ENCODE data around the gene ARPC2. TPM values are rescaled to one million over a fixed set of nuclear protein-coding genes. Genes with fewer than 3 reads are reported as not detected.

The ARPC2 gene
- total and polyA plus RNA-seq, 10 of the 15 experiments (the other 5 are each of a cell fraction or from before 2014, with no cell fraction given): 440 to 980 (median 709) TPM

DNA sequence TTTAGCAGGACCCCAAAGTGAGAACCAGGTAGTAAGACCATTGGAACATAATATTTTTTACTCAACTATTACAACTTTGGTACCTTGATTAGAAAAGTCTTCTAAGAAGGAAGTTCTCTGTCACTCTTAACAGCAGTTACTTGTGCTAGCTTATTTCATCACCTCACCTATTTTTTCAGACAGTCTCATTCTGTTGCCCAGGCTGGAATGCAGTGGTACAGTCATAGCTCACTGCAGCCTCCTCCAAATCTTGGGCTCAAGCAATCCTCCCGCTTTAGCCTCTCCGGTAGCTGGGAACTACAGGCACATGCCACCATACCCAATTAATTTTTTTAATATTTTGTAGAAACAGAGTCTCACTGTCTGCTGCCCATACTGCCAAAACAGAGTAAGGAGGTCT lies 18.0 kb downstream of the ARPC2 start:
- POLR2A ChIA-PET: interaction anchor here (0.6 to 1.6 kb wide), 2 partner anchors 19 to 24 kb away, joined by 3 to 4 read pairs; no protein-coding TSS in a partner anchor
- whole genome bisulfite sequencing (ENCODE audit: insufficient coverage, insufficient replicate concordance, low lambda C conversion rate, missing lambda C conversion rate): 100% methylated on average over 2 of the region's 2 CpGs
- no peak for TF ChIP-seq SIX5 (IDR thresholded peaks at IDR 0.05; ENCODE audit: low read depth, low read length, severe bottlenecking)
- TF ChIP-seq SUZ12 (IDR thresholded peaks at IDR 0.05; ENCODE audit: unreplicated experiment): no peak
- no peak for TF ChIP-seq SIN3A (IDR thresholded peaks at IDR 0.05; ENCODE audit: low read depth, low read length)
- no peak for TF ChIP-seq ETV6 (conservative IDR thresholded peaks at IDR 0.05 in 1 of 2, IDR thresholded peaks at IDR 0.05 in 1 of 2; ENCODE audit: borderline replicate concordance in 1 of 2, low read depth in 1 of 2)
- TF ChIP-seq TBL1XR1 (IDR thresholded peaks at IDR 0.05; ENCODE audit: low read depth, low read length): no peak
- no peak for TF ChIP-seq MTA3 (IDR thresholded peaks at IDR 0.05; ENCODE audit: borderline replicate concordance, low read length)
- no peak for TF ChIP-seq RUNX3 (IDR thresholded peaks at IDR 0.05; ENCODE audit: low read length)
- no peak for TF ChIP-seq POLR2AphosphoS5 (IDR thresholded peaks at IDR 0.05; ENCODE audit: low read length)
- TF ChIP-seq, protein P1, sequence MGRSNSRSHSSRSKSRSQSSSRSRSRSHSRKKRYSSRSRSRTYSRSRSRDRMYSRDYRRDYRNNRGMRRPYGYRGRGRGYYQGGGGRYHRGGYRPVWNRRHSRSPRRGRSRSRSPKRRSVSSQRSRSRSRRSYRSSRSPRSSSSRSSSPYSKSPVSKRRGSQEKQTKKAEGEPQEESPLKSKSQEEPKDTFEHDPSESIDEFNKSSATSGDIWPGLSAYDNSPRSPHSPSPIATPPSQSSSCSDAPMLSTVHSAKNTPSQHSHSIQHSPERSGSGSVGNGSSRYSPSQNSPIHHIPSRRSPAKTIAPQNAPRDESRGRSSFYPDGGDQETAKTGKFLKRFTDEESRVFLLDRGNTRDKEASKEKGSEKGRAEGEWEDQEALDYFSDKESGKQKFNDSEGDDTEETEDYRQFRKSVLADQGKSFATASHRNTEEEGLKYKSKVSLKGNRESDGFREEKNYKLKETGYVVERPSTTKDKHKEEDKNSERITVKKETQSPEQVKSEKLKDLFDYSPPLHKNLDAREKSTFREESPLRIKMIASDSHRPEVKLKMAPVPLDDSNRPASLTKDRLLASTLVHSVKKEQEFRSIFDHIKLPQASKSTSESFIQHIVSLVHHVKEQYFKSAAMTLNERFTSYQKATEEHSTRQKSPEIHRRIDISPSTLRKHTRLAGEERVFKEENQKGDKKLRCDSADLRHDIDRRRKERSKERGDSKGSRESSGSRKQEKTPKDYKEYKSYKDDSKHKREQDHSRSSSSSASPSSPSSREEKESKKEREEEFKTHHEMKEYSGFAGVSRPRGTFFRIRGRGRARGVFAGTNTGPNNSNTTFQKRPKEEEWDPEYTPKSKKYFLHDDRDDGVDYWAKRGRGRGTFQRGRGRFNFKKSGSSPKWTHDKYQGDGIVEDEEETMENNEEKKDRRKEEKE (IDR thresholded peaks at IDR 0.05): no peak
- no peak for TF ChIP-seq BRCA1 (IDR thresholded peaks at IDR 0.05; ENCODE audit: low read depth, low read length)
- no peak for TF ChIP-seq CBFB (IDR thresholded peaks at IDR 0.05; ENCODE audit: low read depth)
- H4K20me1 ChIP-seq (ENCODE audit: control insufficient read depth, insufficient read depth): peaks cover 3% of the 10 kb centered on the region; the same call in 1 of the 2 replicates
- H3K4me2 ChIP-seq (ENCODE audit: control insufficient read depth, insufficient read depth): no peak overlapping the region
- no peak for DNase-seq (ENCODE audit: low read depth, low spot score)
- H3K9me3 ChIP-seq (replicated peaks; ENCODE audit: control insufficient read depth, insufficient read depth, low read length): no peaks in the 10 kb centered on the region
- peaks cover 10% of the 10 kb centered on the region for H3K4me1 ChIP-seq (ENCODE audit: control insufficient read depth, insufficient read depth, low read length)
- ATAC-seq: no peak
- H3K4me3 ChIP-seq: no peak overlapping the region
- CTCF ChIA-PET: interaction anchor here (1.2 to 1.4 kb wide), 2 partner anchors 25 to 50 kb away, joined by 3 read pairs; no protein-coding TSS in a partner anchor
- no peak overlapping the region for H3K9ac ChIP-seq (ENCODE audit: control insufficient read depth, insufficient read depth, low read length)
- H3K36me3 ChIP-seq (ENCODE audit: control insufficient read depth in 2 of 2, insufficient read depth in 2 of 2, low read length in 1 of 2): peaks cover 26 to 53% of the 10 kb centered on the region in 2 experiments
- SMC1A ChIA-PET (ENCODE audit: uncharacterized antibody, unreplicated experiment): interaction anchor here (1.3 to 1.5 kb wide), 2 partner anchors 8 to 12 kb away, joined by 3 to 4 read pairs; no protein-coding TSS in a partner anchor
- BruUV-seq (replicated peaks): no TSS peak
- in situ Hi-C loops (cut with MboI) (no loop called here), intact Hi-C loops (cut with micrococcal nuclease; ENCODE audit: unreplicated experiment) (no loop called here)
- RAD21 ChIA-PET (ENCODE audit: unreplicated experiment): no interaction called here
- no peak overlapping the region for H2AFZ ChIP-seq (ENCODE audit: control insufficient read depth, low read depth, low read length)
- peaks cover 18% of the 10 kb centered on the region for H3K79me2 ChIP-seq (ENCODE audit: control insufficient read depth, insufficient read depth, low read length)
- no peaks in the 10 kb centered on the region for H3K27me3 ChIP-seq (replicated peaks in 1 of 2; ENCODE audit: control insufficient read depth in 2 of 2, insufficient read depth in 2 of 2, low read length in 1 of 2)
- FAIRE-seq: no peak
- H3K27ac ChIP-seq (ENCODE audit: control insufficient read depth, insufficient read depth): no peak overlapping the region

Measured in GM12878 (cell line).